HepG2 (cell line): ENCODE data around the gene KRTAP1-1. TPM values are rescaled to one million over a fixed set of nuclear protein-coding genes. Genes with fewer than 3 reads are reported as not detected.
A peak's percentile ranks its signal among the peaks of the same experiment; 100 is the strongest.

Experiments used
- ATAC-seq: fragments of 200-7000 bp; cut with Tn5 transposase; 3 replicates; pipeline ENCODE4 v1.9.1; 2020; ENCODE audit warnings: mild to moderate bottlenecking, moderate library complexity
- BruUV-seq: library from RNA; stranded (reverse); fragments of 400-500 nt; replicated peaks from 2 replicates; lab custom pipeline; 2021; lab: Mats Ljungman, UMichigan
- CTCF ChIA-PET: fragments of 300-600 bp; formaldehyde crosslinking; extraction: SDS; loops from one replicate; lab custom pipeline; 2021; ENCODE audit warnings: low total read pairs, inconsistent platforms, low intra/inter-chr PET ratio; lab: Yijun Ruan, JAX
- POLR2A ChIA-PET: fragments of 350-600 bp; sonication (Branson Sonifier 250); formaldehyde crosslinking; loops from one replicate; lab custom pipeline; 2020; ENCODE audit warnings: antibody characterized with exemption, inconsistent platforms; lab: Yijun Ruan, JAX
- DNase-seq: peaks from one replicate; pipeline ENCODE4 v3.0.0-alpha.2; 2015; ENCODE audit warnings: low spot score
- FAIRE-seq: peaks from 3 replicates; lab custom pipeline; 2011; peaks lifted over from hg19 to GRCh38; lab: Jason Lieb, UNC
- H2AFZ ChIP-seq: one replicate; pipeline ENCODE4 v1.6.1; 2011; ENCODE audit warnings: low read length, inconsistent platforms
- H3K27ac ChIP-seq: fragments of 300-600 bp; 3 replicates; pipeline ENCODE4 v1.8.0; 2011; ENCODE audit warnings: mixed run types, mild to moderate bottlenecking, mixed read lengths, low read length, inconsistent platforms; ENCODE audit not compliant: insufficient read depth; ENCODE audit errors: extremely low read length
- H3K27me3 ChIP-seq, 2 experiments: fragments of 200-600 bp in 1 of 2; 2 replicates in 1 of 2; 3 replicates in 1 of 2; pipeline versions ENCODE4 v1.6.0 to v1.8.0; 2011; ENCODE audit warnings: low read length in 2 of 2, mild to moderate bottlenecking in 2 of 2, moderate library complexity in 2 of 2, inconsistent platforms in 1 of 2; ENCODE audit not compliant: insufficient read depth in 2 of 2, control insufficient read depth in 1 of 2
- H3K36me3 ChIP-seq, 2 experiments: fragments of 200-600 bp in 1 of 2; replicated peaks in 1 of 2; 2 replicates in 1 of 2; 3 replicates in 1 of 2; pipeline versions ENCODE4 v1.5.1 to v1.8.0; 2011; ENCODE audit warnings: low read length in 2 of 2, inconsistent platforms in 1 of 2; ENCODE audit not compliant: insufficient read depth in 2 of 2, control insufficient read depth in 1 of 2
- H3K4me1 ChIP-seq: 2 replicates; pipeline ENCODE4 v1.5.1; 2012; ENCODE audit warnings: low read length, inconsistent platforms; ENCODE audit not compliant: insufficient read depth
- H3K4me2 ChIP-seq: 2 replicates; pipeline ENCODE4 v1.6.0; 2011; ENCODE audit warnings: low read depth, low read length, inconsistent platforms
- H3K4me3 ChIP-seq, 3 experiments: fragments of 200-600 bp in 1 of 3; sonication (generic), shearing (Covaris generic) in 1 of 3; replicated peaks in 1 of 3; 2 replicates each; pipeline ENCODE4 v1.5.1; 2011 to 2016; ENCODE audit warnings: low read length in 3 of 3, inconsistent platforms in 2 of 3, low read depth in 2 of 3, mild to moderate bottlenecking in 2 of 3, control low read depth in 1 of 3, mixed read lengths in 1 of 3; ENCODE audit not compliant: insufficient read depth in 1 of 3
- H3K79me2 ChIP-seq: one replicate; pipeline ENCODE4 v1.6.1; 2011; ENCODE audit warnings: low read length, inconsistent platforms; ENCODE audit not compliant: insufficient read depth
- H3K9ac ChIP-seq: 2 replicates; pipeline ENCODE4 v1.6.0; 2011; ENCODE audit warnings: mild to moderate bottlenecking, low read depth, low read length, inconsistent platforms; ENCODE audit not compliant: insufficient read depth
- H3K9me3 ChIP-seq: 2 replicates; pipeline ENCODE4 v1.5.1; 2012; ENCODE audit warnings: mild to moderate bottlenecking, low read length
- H4K20me1 ChIP-seq: 2 replicates; pipeline ENCODE4 v1.6.0; 2011; ENCODE audit warnings: inconsistent platforms, mild to moderate bottlenecking, low read length, moderate library complexity; ENCODE audit not compliant: insufficient read depth
- CSRNP2 ChIP-seq: sonication (generic); formaldehyde crosslinking; conservative IDR thresholded peaks from 2 replicates; pipeline ENCODE4 v1.8.0; 2022; ENCODE audit warnings: low read depth, missing genetic modification reagents
- EP300 ChIP-seq, 3 experiments: sonication (generic) in 1 of 3; formaldehyde crosslinking in 1 of 3; IDR thresholded peaks; 2 replicates each; pipeline versions ENCODE4 v1.5.1 to v1.6.1; 2011 to 2020; ENCODE audit warnings: low read depth in 2 of 3, low read length in 2 of 3, borderline replicate concordance in 1 of 3, improper control_type of control experiment in 1 of 3, mild to moderate bottlenecking in 1 of 3, missing genetic modification reagents in 1 of 3, moderate library complexity in 1 of 3
- RELA ChIP-seq: sonication (generic); formaldehyde crosslinking; IDR thresholded peaks from 2 replicates; pipeline ENCODE4 v1.4.0; 2020; ENCODE audit warnings: missing genetic modification reagents
- SP1 ChIP-seq, 2 experiments: fragments of 450-650 bp in 1 of 2; sonication (generic) in 1 of 2; formaldehyde crosslinking in 1 of 2; IDR thresholded peaks; 2 replicates each; pipeline versions ENCODE4 v1.4.0 to v1.6.1; 2016 to 2020; ENCODE audit warnings: missing genetic modification reagents in 1 of 2
- ZNF274 ChIP-seq: sonication (generic); formaldehyde crosslinking; IDR thresholded peaks from 2 replicates; pipeline ENCODE4 v1.5.1; 2020; ENCODE audit warnings: mild to moderate bottlenecking, missing genetic modification reagents
- ZNF609 ChIP-seq: sonication (generic); formaldehyde crosslinking; IDR thresholded peaks from 2 replicates; pipeline ENCODE4 v1.4.0; 2020; ENCODE audit warnings: mild to moderate bottlenecking, missing genetic modification reagents, borderline replicate concordance
- in situ Hi-C: cut with HindIII; loops from 2 replicates; pipeline ENCODE4 v1.10.0; 2017; ENCODE audit warnings: low pct_unique_long_range_greater_than_20kb; ENCODE audit not compliant: extremely low pct_ligation_motif_present
- intact Hi-C: fragments of 100-400 bp; cut with micrococcal nuclease; formaldehyde crosslinking; loops from one replicate; pipeline ENCODE4 v1.10.0; 2022; ENCODE audit not compliant: unreplicated experiment
- polyA plus RNA-seq, 8 experiments: library from polyadenylated mRNA; depleted of rRNA in 3 of 8; stranded (reverse) in 7 of 8; unstranded in 1 of 8; fragments of >200 nt; fragmentation: Illumina TruSeq in 4 of 8; extraction: Trizol in 4 of 8; gene quantifications; 2 replicates each; pipeline versions ENCODE4 v1.2.1 to v1.2.3, GENCODE V29; 2011 to 2016; ENCODE audit warnings: low read depth in 4 of 8, missing spikeins in 1 of 8, mixed read lengths in 1 of 8; ENCODE audit not compliant: insufficient read depth in 1 of 8
- total RNA-seq, 5 experiments: library from RNA; depleted of rRNA; stranded (reverse); fragments of >200 nt; fragmentation: Illumina TruSeq; extraction: Trizol; gene quantifications; 2 replicates each; pipeline ENCODE4 v1.2.3, GENCODE V29; 2016; ENCODE audit warnings: low read depth in 1 of 5
- TF ChIP-seq, protein P1 (sequence below): sonication (generic); formaldehyde crosslinking; IDR thresholded peaks from 2 replicates; pipeline ENCODE4 v1.4.0; 2020; ENCODE audit warnings: missing genetic modification reagents, mild to moderate bottlenecking, borderline replicate concordance
- TF ChIP-seq, protein P2 (sequence below): sonication (generic); formaldehyde crosslinking; IDR thresholded peaks from 2 replicates; pipeline ENCODE4 v1.9.0; 2021; ENCODE audit warnings: missing genetic modification reagents, mild to moderate bottlenecking, borderline replicate concordance

KRTAP1-1 gene
- total and polyA plus RNA-seq, 2 of the 13 experiments (the other 11 are each of a cell fraction or from before 2014, with no cell fraction given) = not detected

GRCh38 chr17:41012326-41013120, 28.7 kb downstream of the KRTAP1-1 start (continued):
- TF ChIP-seq, protein P1, sequence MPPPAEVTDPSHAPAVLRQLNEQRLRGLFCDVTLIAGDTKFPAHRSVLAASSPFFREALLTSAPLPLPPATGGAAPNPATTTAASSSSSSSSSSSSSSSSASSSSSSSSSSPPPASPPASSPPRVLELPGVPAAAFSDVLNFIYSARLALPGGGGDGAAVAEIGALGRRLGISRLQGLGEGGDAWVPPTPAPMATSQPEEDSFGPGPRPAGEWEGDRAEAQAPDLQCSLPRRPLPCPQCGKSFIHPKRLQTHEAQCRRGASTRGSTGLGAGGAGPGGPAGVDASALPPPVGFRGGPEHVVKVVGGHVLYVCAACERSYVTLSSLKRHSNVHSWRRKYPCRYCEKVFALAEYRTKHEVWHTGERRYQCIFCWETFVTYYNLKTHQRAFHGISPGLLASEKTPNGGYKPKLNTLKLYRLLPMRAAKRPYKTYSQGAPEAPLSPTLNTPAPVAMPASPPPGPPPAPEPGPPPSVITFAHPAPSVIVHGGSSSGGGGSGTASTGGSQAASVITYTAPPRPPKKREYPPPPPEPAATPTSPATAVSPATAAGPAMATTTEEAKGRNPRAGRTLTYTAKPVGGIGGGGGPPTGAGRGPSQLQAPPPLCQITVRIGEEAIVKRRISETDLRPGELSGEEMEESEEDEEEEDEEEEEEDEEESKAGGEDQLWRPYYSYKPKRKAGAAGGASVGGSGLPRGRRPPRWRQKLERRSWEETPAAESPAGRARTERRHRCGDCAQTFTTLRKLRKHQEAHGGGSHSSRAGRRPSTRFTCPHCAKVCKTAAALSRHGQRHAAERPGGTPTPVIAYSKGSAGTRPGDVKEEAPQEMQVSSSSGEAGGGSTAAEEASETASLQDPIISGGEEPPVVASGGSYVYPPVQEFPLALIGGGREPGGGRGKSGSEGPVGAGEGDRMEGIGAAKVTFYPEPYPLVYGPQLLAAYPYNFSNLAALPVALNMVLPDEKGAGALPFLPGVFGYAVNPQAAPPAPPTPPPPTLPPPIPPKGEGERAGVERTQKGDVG (CRISPR knock-in tag) = no peak
- no peak for TF ChIP-seq CSRNP2
- TF ChIP-seq, protein P2, sequence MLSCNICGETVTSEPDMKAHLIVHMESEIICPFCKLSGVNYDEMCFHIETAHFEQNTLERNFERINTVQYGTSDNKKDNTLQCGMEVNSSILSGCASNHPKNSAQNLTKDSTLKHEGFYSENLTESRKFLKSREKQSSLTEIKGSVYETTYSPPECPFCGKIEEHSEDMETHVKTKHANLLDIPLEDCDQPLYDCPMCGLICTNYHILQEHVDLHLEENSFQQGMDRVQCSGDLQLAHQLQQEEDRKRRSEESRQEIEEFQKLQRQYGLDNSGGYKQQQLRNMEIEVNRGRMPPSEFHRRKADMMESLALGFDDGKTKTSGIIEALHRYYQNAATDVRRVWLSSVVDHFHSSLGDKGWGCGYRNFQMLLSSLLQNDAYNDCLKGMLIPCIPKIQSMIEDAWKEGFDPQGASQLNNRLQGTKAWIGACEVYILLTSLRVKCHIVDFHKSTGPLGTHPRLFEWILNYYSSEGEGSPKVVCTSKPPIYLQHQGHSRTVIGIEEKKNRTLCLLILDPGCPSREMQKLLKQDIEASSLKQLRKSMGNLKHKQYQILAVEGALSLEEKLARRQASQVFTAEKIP (CRISPR knock-in tag) = no peak

- FAIRE-seq (no peak), DNase-seq (no peak), ATAC-seq (no peak)
- Histone ChIP-seq H3K4me2 (no peak overlapping the region), H3K36me3 (no peaks in the 10 kb centered on the region), H3K4me1 (peaks cover 57% of the 10 kb centered on the region), H3K9me3 (no peaks in the 10 kb centered on the region), H3K27me3 (no peaks in the 10 kb centered on the region), H4K20me1 (no peaks in the 10 kb centered on the region), H3K9ac (no peak overlapping the region), H3K27ac (peak overlapping the region; percentile 70), H3K79me2 (no peaks in the 10 kb centered on the region), H3K4me3 (no peak overlapping the region), H2AFZ (no peak overlapping the region)
- ChIA-PET CTCF (no interaction called here), POLR2A (interaction anchor here (1.1 to 2.1 kb wide), 4 partner anchors 10 to 108 kb away, joined by 4 to 15 read pairs (median 10); no protein-coding TSS in a partner anchor)
- in situ Hi-C loops = no loop called here
- intact Hi-C loops = no loop called here
- no TSS peak for BruUV-seq
- TF ChIP-seq EP300 (IDR thresholded peaks at IDR 0.05; ENCODE audit: low read depth in 2 of 2, low read length in 2 of 2) = no peak
- TF ChIP-seq EP300 (CRISPR knock-in tag; IDR thresholded peaks at IDR 0.05; ENCODE audit: borderline replicate concordance) = no peak
- TF ChIP-seq ZNF609 = no peak
- TF ChIP-seq ZNF274 (CRISPR knock-in tag) = no peak
- TF ChIP-seq SP1 (IDR thresholded peaks at IDR 0.05) = no peak
- no peak for TF ChIP-seq SP1 (CRISPR knock-in tag; IDR thresholded peaks at IDR 0.05)
- no peak for TF ChIP-seq RELA (CRISPR knock-in tag)
Measured at GRCh38 chr17:41010441-41010840, 30.8 kb downstream of the KRTAP1-1 start.
